GM10248 (cell line): ENCODE measurements around the gene SPACA5B.
"Not testable (repeated sequence)": the region's sequence is repeated elsewhere in the genome, so short reads cannot be mapped to it uniquely, and the experiment has no call there.

ENCODE experiments used
- CTCF ChIA-PET: fragments of 300-600 bp; sonication (Branson Sonifier 250); formaldehyde crosslinking; extraction: SDS; loops from one replicate; lab custom pipeline; 2021; ENCODE audit warnings: antibody characterized with exemption; lab: Yijun Ruan, JAX
- POLR2A ChIA-PET: fragments of 350-650 bp; sonication (Branson Sonifier 250); formaldehyde crosslinking; extraction: SDS; loops from one replicate; lab custom pipeline; 2020; ENCODE audit warnings: antibody characterized with exemption; lab: Yijun Ruan, JAX
- DNase-seq: peaks from one replicate; pipeline ENCODE4 v3.0.0; 2012; ENCODE audit errors: extremely low spot score
- CTCF ChIP-seq: IDR thresholded peaks from 2 replicates; pipeline ENCODE4 v1.5.1; 2012; ENCODE audit warnings: mild to moderate bottlenecking, low read depth; ENCODE audit errors: extremely low read depth, missing control alignments, control extremely low read depth

SPACA5B gene

GRCh38 chrX:48156014-48156413 lies 25.6 kb downstream of the SPACA5B start:
- no peak for TF ChIP-seq CTCF
- no peak for DNase-seq
- CTCF ChIA-PET: no interaction called here
- POLR2A ChIA-PET: no interaction called here

- ChIA-PET CTCF (no interaction called here), POLR2A (no interaction called here)
- DNase-seq: no peak
- no peak for TF ChIP-seq CTCF
Observed at GRCh38 chrX:48165241-48165640, 34.8 kb downstream of the SPACA5B start.

- CTCF ChIA-PET: not testable (repeated sequence)
Observed at GRCh38 chrX:48166322-48166721, 35.9 kb downstream of the SPACA5B start.

GRCh38 chrX:48179691-48180090 lies 49.3 kb downstream of the SPACA5B start:
- ChIA-PET POLR2A (no interaction called here), CTCF (no interaction called here)
- TF ChIP-seq CTCF: no peak
- DNase-seq: no peak

More at GRCh38 chrX:48166322-48166721, 35.9 kb downstream of the SPACA5B start:
- DNase-seq, POLR2A ChIA-PET: not testable (repeated sequence)

DNA sequence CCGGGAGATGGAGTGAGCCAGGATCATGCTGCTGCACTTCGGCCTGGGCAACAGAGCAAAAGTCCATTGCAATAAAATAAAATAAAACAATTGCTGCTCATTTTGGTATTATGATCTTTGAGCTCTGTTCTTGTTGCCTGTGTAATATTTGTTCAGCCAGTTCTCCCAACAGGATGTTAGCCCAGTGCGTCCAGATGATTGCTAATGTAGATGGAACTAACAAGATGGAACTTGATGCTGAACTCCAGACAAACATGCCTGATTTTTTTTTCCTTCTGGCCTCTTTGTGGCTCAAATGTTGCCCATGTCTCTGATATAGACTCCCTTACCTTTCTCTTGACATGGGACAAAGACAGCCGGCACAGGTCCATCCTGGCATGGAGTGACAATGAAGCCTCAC lies 50.4 kb downstream of the SPACA5B start:
- POLR2A ChIA-PET: no interaction called here
- no peak for DNase-seq
- no peak for TF ChIP-seq CTCF
- CTCF ChIA-PET: no interaction called here

GRCh38 chrX:48181882-48182281 lies 51.5 kb downstream of the SPACA5B start:
- POLR2A ChIA-PET, DNase-seq, CTCF ChIA-PET: not testable (repeated sequence)
